HG03097 (cell line): ENCODE results near the gene IQCE.
A peak's percentile ranks its signal among the peaks of the same experiment; 100 is the strongest.
"Not testable (repeated sequence)": the region's sequence is repeated elsewhere in the genome, so short reads cannot be mapped to it uniquely, and the experiment has no call there.

Experiments
- ATAC-seq: cut with Tn5 transposase; IDR thresholded peaks from one replicate; pipeline ENCODE4 v1.9.1; 2021; ENCODE audit not compliant: unreplicated experiment, low FRiP score

Gene IQCE

DNA sequence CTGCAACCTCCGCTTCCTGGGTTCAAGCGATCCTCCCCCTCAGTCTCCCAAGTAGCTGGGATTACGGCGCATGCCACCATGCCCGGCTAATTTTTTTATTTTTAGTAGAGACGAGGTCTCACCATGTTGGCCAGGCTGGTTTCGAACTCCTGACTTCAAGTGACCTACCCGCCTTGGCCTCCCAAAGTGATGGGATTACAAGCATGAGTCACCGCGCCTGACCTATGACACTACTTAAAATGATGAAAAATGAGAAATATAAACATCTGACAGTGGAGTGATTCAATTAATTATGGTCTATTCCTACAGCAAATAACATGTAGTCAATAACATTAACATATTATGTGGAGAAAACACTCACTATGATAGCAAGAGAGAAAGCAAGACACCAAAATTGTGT is 5.7 kb upstream of the IQCE start:
- ATAC-seq: no peak

DNA sequence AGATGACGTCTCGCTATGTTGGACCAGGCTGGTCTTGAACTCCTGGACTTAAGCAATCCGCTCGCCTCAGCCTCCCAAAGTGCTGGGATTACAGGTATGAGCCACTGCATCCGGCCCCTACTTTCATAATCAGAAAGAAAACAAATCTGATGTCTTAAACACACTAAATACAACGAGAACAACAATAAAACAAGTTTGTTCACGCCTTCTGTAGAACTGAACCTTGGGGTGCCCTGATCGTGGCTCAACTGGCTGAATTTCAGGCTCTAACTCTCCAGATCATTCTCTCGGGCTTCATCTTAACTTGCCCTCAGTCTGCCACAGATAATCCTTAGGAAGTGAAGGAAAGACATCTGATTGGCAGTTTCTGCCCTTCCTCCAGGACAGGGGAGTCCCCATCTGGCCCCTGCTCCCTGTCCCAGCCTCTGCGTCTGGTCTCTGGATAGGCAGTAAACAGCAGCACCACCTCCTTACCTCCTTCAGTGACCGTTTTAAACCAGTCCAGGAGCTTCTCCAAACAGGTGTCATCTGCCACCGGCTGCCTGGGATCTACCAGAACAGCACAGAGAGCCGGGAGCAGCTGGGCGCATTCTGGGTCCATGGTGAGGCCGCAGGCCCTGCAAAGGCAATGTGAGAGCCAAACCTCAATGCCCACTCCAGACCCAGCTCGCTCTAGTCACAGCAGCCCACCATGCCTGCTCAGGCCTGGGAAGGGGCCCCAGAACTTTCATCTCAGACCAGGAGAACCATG is 4.8 kb upstream of the IQCE start:
- no peak for ATAC-seq

DNA sequence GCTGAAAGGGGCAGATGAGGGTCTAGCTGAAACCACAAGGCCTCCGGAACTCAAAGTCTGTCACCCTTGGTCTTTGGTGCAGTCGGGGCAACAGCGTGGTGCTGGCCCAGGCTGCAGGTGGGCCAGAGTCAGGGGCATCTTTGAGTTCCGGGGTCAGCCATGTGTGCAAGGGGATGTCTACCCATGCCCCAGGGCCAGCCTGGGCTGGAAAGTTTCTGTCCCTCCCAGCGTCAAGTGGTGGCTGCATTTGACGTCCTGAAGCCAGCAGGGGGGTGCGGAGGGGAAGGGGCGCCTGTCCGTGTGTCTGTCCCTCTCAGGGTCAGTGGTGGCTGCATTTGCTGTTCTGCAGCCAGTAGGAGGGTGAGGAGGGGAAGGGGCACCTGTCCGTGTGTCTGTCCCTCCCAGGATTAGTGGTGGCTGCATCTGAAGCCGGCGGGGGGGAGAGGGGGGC is 4.1 kb upstream of the IQCE start:
- no peak for ATAC-seq

DNA sequence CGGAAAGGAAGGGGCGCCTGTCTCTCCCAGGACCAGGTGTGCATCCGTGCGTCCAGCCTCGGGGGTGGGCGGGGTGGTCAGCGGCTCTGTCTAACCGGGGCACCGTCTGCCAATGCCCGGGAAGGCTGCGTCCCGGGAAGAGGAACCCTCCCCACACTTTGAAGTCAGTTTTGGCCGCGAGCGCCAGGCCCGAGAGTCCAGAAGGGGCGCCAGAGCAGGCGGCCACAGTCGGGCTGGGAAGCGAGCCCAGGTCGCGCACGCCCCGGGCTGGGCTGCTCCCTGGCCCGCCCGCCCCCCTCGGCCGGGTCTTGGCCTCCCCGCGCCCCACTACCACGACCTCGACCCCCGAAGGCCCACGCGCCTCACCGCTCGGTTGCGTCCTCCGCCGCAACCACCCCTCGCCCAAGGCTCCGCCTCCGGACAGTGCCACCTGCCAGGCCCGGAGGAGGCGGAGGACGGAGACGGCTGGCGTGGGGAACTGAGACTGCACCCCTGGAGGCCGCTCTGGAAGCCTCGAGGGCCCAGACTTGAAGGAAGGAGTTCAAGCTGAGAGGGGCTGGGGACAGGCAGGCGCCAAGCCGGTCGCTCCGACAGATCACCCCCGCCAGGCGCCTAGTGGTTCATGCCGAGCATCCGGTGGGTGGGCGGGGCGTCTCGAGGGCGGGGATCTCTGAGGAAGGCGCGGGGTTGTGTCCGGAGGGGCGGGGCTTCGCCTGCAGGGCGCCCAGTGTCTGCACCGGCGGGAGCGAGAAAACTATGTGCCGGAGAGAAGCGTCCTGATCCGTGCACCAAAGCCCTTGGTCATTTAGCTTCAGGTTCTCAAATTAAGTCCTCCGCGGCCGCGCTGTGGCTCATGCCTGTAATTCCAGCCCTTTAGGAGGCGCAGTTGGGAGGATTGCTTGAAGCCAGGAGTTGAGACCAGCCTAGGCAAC is 3.4 kb upstream of the IQCE start, which contains the start of gene BRAT1:
TSS of gene BRAT1 (minus strand) at position 404 of the 932 bp plus-strand sequence. CDS start 1,093 bp downstream, outside the sequence.
- ATAC-seq: peak; percentile 62

DNA sequence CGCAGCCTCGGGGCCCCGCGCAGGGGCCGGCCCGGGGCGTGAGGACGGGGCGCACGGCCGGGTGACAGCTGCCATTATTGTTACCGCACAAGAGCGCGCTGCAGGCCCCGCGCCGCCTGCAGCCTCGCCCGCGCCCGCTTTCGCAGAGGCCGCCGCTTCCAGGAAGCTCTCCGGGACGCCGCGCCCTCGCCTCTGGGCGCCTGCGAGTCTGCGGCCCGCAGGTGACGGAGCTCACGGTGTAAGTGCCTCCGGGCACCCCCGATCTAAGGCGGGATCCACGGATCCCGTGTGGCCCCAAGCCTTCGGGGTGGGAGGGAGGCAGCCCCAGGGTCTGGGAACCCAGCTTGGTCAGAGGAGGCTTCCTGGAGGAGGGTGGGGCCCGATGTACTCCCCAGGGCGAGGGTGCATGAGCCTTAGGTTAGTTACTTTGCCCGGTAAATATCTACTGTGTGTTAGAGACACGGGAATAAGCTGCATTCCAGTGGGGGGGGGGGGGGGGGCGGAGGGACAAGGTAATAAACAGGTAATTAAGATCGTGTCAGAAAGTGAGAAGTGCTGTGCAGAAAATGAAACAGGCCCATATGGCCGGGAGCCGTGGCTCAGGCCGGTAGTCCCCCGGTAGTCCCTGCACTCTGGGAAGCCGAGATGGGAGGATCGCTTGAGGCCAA is 638 bp downstream of the IQCE start:
- no peak for ATAC-seq

DNA sequence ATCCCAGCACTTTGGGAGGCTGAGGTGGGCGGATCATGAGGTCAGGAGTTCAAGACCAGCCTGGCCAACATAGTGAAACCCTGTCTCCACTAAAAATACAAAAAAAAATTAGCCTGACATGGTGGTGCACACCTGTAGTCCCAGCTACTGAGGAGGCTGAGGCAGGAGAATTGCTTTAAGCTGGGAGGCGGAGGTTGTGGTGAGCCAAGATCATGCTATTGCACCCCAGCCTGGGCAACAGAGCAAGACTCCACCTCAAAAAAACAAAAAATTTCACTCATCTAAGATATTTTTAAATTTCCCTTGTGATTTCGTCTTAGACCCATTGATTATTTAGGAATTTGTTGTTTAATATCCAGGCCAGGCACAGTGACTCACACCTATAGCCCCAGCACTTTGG is 5.2 kb downstream of the IQCE start:
- not testable (repeated sequence) for ATAC-seq

DNA sequence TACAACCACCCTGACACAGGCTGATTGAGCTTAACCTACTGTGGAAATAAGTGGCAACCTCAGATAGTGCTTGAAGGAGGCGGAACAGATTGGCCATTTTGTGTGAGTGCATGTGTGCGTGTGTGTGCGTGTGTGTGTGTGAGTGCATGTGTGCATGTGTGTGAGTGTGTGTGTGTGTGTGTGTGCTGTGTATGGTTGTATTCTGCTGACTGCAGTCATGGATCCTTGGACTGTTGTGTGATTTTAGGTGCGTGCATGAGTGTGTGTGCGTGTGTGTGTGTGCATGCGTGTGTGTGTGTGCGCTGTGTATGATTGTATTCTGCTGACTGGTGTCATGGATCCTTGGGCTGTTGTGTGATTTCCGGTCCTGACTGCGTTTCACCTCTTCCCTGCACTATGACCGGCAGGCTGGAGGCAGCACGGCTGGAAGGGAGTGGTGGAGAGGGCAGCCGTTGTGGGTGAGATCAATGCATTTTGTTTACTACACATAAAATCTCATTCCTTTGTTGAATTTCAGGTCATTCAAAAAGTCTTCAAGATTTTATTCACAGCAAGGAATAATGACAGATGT is 6.3 kb downstream of the IQCE start:
- ATAC-seq: no peak

DNA sequence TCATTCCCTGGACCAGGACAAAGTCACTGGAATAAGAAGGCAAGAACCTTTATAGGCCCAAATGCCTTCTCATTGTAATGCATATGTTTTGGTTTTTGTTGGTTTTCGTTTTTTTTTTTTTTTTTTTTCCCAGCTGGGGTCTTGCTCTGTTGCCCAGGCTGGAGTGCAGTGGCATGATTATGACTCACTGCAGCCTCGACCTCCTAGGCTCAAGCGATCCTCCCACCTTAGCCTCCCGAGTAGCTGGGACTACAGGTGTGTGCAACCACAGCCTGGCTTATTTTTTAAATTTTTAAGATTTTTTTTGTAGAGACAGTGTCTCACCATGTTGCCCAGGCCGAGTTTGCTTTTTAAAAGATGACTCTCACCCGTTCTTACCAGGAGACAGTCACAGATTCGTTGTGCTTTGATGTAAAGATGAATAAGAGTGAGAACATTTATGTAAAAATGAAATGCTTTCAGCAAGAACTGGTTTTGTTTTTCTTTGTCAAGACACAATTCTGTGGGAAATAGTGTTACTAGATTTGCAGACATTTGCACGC is 7.6 kb downstream of the IQCE start:
- no peak for ATAC-seq

DNA sequence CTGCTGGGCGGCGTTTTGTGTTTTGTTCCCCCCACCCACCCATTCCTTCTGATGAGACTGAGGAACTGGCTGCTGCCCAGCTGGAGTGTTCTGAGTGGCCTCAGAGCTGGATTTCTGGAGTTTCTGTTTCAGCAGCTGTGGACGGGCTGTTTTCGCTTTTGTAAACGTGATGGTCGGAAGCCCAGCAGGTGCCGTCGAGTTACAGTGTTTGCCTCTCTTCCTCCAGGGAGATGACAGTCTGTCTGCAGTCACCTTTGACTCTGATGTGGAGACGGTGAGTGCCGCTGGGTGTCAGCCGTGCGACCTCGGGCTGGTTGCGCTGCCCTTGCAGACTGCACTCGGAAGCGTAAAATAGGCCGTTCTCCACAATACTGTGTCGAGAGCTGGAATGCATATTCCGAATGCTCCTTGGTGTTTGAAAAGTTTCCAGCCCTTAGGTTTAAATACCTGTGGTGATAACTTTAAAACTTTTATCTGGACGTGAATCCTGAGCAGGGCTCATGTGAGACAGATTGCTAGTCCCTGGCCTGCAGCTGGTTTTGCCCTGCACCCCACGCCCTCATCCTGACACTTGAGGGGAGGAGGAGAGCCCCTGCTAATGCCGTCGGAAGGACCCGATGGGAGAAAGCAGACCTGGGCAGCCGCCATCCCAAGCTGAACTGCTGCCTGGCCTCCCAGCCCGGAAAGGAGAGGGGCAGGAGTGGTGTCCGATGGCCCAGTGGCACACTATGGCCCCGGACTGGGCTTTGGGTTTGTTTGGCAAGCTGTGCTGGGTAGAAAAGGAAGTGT is 8.3 kb downstream of the IQCE start:
- no peak for ATAC-seq

DNA sequence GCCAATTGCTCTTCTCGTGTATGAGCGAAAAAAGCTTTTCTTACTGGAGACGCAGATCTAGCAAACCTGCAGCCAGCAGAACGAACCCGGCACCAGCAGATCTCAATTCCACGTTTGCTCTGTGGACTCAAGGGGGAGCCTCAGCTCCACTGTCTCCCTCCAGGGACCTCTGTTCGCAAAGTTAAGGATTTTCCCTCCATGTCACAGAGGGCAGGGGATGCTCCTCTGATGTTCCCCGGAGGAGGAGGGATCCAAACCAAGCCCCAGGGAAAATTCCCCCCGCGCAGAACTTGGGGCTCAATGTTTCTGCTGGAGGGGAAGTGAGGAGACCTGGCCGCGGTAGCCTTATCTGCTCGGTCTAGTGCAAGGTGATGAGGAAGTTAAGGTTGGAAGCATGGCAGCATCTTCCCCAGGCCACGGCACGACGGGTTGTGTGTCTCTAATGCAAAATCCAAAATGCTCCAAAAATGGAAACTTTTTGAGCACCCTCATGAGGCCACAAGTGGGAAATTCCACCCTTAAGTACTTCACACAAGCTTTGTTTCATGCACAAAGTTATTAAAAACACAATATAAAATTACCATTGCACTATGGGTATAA is 9.0 kb downstream of the IQCE start:
- ATAC-seq: no peak

DNA sequence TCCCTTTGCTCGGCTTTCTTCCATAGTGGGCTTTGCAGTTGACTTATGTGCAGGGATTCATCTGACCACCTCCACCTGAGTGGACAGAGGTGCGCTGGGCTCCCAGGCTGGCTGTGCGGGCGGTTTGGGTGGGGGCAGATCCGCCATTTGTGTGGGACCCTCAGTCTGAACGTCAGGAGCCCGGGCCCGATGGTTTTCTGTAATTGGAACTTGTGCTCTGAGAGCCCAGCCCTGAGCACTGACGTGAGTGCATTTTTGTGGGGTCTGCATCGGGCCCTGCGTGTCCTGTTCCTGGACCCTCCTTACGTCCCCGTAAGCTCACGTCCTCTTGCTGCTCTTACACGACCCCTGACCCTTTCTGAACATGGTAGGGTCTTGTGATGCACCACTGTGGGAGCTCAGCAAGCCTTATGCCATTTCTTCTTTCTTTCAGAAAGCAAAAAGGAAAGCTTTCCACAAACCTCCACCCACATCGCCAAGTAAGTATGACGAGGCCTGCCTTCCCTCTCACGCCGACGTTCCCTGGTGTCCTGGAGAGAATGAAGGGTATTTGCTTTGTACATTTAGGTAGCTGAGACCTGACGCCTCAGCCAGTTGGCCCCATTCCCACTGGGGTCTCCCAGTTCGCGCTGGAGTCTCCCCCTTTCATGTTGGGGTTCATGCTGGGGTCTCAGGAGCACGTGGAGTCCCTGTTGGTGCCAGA is 9.9 kb downstream of the IQCE start:
- no peak for ATAC-seq

DNA sequence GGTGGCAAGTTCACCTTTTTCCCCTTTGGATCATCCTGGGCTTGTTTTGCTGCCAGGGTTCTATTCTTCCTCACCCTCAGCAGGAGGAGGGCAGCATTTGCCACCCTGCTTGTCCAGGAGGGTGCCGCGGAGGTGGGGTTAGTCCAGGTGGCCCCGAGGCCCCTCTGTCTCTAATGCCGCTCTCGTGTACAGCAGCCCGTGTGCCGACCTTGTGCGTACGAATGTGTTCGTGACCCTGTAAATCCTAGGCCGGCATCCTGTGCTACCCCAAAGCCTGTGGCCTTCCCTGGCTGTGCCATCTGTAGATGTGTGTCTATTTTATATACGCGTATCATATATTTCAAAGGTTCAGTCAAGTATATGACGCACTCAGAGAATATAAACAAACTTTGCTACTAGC is 10.6 kb downstream of the IQCE start:
- ATAC-seq: no peak

DNA sequence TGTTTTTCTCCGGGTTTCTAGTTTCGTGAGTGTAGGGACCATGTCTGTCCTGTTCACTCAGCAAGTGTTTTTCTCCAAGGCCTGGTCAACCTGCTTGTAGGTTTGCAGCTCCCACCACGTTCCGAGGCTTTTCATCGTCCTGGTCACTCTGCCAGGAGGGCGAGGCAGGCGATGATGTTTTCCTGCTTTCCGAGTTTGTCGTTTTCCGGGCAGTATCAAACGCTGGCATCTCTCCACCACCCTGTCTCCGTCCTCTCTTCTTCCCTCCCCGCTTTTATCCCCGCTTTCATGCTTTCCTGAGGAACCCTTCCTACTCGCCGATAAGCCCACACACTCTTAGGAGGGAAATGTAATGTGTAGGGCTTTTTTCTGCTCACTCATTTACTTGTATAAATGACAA is 11.2 kb downstream of the IQCE start:
- ATAC-seq: no peak

DNA sequence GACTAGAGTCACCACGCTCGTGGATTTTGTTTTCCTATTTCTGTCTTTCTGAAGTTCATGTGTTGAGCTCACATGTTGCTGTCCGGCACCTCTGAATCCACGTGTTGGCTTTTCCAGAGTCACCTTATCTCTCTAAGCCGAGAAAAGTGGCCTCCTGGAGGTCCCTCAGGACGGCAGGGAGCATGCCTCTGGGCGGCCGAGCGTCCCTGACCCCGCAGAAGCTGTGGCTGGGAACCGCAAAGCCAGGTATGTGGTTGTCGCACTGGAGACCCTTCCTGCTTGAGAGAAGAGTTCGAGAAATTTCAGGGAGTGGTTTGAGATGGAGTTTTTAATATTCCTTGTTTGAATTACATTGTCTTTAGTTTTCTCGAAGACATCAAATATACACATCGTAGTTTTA is 12.6 kb downstream of the IQCE start:
- no peak for ATAC-seq

DNA sequence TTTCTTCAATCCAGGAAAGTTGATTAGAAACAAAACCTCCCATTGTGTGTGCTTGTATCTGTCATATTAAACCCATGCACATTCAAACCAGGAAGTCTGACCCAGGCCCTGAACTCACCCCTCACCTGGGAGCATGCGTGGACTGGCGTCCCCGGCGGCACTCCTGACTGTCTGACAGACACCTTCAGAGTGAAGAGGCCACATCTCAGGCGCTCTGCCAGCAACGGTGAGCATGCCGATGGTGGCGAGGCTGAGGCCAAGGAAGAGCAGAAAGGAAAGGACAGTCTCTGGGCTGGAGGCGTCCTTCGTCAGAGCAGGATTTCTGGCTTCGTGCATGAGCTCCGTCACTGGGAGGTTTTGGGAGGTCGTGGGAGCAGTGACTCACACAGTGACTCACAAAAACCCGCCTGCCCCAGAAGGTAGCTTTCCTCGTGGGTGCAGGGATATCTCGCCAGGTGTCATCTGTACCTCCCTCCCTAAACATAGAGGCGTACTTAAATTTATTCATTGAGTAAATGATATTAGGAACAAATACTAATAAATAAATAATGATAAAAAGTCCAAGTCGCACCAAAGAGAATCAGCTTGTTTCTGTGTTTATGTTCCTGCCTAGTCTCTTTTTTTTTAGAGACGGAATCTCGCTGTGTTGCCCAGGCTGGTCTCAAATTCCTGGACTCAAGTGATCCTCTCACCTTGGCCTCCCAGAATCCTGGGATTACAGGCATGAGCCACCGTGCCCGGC is 13.5 kb downstream of the IQCE start:
- ATAC-seq: no peak

DNA sequence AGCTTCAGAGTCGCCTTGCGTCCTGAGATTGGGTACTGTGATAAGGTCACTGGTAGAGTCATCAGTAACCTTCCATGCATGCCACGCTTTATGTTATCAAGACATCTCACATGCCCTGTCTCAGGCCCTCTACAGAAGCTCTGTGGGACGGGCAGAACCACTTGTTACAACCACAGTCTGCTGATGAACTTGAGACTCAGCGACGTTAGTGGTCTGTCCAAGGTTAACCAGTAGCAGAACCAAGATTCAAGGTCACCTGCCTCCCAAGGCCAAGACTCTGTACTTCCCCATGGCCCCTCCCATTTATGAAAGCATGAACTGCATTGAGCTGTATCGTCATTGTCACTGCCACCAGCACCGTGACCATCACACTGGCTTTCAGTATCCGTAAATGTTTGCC is 15.0 kb downstream of the IQCE start:
- no peak for ATAC-seq

DNA sequence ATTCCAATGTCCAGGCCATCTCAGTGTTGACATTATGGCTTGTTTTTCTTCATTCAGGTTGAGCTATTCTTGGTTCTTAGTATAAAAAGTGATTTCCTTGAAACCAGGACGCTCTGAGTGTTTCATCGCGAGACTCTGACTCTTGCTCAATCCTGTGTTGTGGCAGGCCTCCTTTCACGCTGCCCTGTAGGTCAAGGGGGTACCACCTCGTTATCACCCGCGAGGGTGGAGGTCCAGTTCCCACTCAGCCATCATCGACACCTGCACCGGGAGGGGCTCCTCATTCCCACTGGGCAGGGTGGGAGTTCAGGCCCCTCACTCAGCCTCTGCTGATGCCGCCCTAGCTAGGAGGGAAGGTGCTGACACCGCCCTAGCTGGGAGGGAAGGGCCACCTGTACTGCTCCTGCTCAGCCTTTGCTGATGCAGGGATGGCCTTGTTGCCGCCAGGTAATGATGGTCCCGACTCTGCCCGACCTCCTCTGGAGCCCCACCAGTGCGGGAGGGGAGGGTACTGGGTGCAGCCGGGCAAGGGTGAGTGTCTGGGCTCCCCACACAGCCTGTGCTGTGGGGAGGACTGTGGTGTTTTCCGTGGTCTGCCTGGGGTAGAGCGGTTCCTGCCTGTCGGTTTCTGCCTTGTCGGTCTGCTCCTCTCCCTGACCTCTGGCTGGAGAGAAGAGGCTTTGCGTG is 16.4 kb downstream of the IQCE start:
- ATAC-seq: no peak
